DMS114 treated with DMSO at 0.1 percent for 48 hours (cell line): ENCODE data around the gene MS4A10.

Source experiments
- DNase-seq: peaks from one replicate; lab custom pipeline; 2025; ENCODE audit not compliant: unreplicated experiment; lab: John Stamatoyannopoulos, UW

MS4A10 gene

GRCh38 chr11:60848714-60849151 is 63.6 kb downstream of the MS4A10 start:
- no peak for DNase-seq

DNA sequence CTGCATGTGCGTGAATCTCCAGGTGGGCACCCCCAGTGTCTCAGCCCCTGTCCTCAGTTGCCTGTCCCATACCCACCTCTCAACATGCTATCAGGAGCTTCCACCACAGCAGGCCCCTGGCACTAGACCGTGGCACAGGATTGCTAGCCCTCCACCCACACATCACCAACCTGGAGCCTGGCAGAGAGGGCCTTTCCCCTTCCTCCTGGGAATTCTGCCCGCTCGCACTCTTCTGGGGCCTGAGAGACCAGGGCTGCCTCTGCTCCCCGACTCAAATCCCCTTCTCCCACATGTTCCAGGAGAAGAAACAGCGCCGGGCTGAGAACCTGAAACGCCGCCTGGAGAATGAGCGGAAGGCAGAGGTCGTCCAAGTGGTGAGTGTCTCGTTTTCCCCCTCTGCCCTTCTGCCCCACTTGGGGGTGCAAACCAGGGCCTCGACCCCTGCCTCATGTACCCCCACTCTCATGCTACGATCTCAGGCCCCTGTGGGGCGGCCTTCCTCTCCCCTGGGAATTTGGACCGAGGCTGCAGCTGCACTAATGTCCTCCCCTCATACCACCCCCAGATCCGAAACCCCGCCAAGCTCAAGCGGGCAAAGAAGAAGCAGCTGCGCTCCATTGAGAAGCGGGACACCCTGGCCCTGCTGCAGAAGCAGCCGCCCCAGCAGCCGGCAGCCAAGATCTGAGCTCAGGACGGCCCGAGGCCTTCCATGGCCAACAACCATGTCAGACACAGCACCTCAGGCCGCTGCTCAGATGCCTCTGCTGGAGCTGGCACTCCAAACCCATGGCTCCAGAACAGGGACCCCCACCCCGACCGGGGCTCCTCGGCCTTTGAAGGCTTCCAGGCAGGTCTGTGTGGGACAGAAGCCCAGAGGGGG is 64.7 kb downstream of the MS4A10 start:
- no peak for DNase-seq
